ENCODE measurements around the gene CPA1. TPM values are rescaled to one million over a fixed set of nuclear protein-coding genes. Genes with fewer than 3 reads are reported as not detected.

Gene CPA1
- total and polyA plus RNA-seq, 8 donors = 12,124 to 50,686 (median 30,306) TPM

- no peak for TF ChIP-seq CTCF (IDR thresholded peaks at IDR 0.05)
- H3K9me3 ChIP-seq = no peaks in the 10 kb centered on the region
- H3K27me3 ChIP-seq = no peaks in the 10 kb centered on the region
- intact Hi-C loops (cut with DNase I) = no loop called here
- FAIRE-seq (no peak), DNase-seq (no peak), ATAC-seq (no peak)
- H3K4me3 ChIP-seq = no peak overlapping the region
- no peaks in the 10 kb centered on the region for H3K36me3 ChIP-seq
- WGBS, 2 donors = 86 to 89% methylated on average over 3 of the region's 3 CpGs
- no peaks in the 10 kb centered on the region for H3K4me1 ChIP-seq
- H3K27ac ChIP-seq = no peak overlapping the region
Measured at GRCh38 chr7:130423501-130424037, 43.3 kb downstream of the CPA1 start.

- H3K4me1 ChIP-seq = peaks cover 0 to under 1% (median 0%) of the 10 kb centered on the region in 3 donors
- no peaks in the 10 kb centered on the region for H3K27me3 ChIP-seq
- FAIRE-seq (no peak), DNase-seq (no peak), ATAC-seq (no peak)
- WGBS, 2 donors = 68 to 69% methylated on average over 4 of the region's 4 CpGs
- H3K36me3 ChIP-seq = no peaks in the 10 kb centered on the region
- intact Hi-C loops (cut with DNase I) = no loop called here
- H3K9me3 ChIP-seq = no peaks in the 10 kb centered on the region
- TF ChIP-seq CTCF (IDR thresholded peaks at IDR 0.05) = no peak
- H3K27ac ChIP-seq = no peak overlapping the region
- no peak overlapping the region for H3K4me3 ChIP-seq
Measured at GRCh38 chr7:130425796-130426195, 45.5 kb downstream of the CPA1 start.

- no peaks in the 10 kb centered on the region for H3K9me3 ChIP-seq
- no peak overlapping the region for H3K27ac ChIP-seq
- DNase-seq (no peak), FAIRE-seq (no peak), ATAC-seq (no peak)
- no peaks in the 10 kb centered on the region for H3K27me3 ChIP-seq
- 79 to 83% methylated on average over 4 of the region's 4 CpGs for WGBS, 2 donors
- no peak overlapping the region for H3K4me3 ChIP-seq
- peaks cover 0 to 5% (median 0%) of the 10 kb centered on the region in 3 donors for H3K4me1 ChIP-seq
- H3K36me3 ChIP-seq = no peaks in the 10 kb centered on the region
- TF ChIP-seq CTCF (IDR thresholded peaks at IDR 0.05) = no peak
- intact Hi-C loops (cut with DNase I) = no loop called here
Measured at GRCh38 chr7:130426564-130426963, 46.3 kb downstream of the CPA1 start.

GRCh38 chr7:130429019-130429418 lies 48.7 kb downstream of the CPA1 start:
- FAIRE-seq (no peak), DNase-seq (no peak), ATAC-seq (no peak)
- Histone ChIP-seq H3K36me3 (no peaks in the 10 kb centered on the region), H3K9me3 (no peaks in the 10 kb centered on the region), H3K4me1 (peaks cover 0 to 5% (median 0%) of the 10 kb centered on the region in 3 donors), H3K27me3 (no peaks in the 10 kb centered on the region), H3K4me3 (no peak overlapping the region), H3K27ac (no peak overlapping the region)
- intact Hi-C loops (cut with DNase I) = no loop called here
- 85 to 89% methylated on average over 4 of the region's 4 CpGs for WGBS, 2 donors
- TF ChIP-seq CTCF (IDR thresholded peaks at IDR 0.05) = no peak

GRCh38 chr7:130430115-130430514 lies 49.8 kb downstream of the CPA1 start:
- Histone ChIP-seq H3K27ac (no peak overlapping the region), H3K9me3 (no peaks in the 10 kb centered on the region), H3K4me1 (peaks cover 0 to 5% (median 0%) of the 10 kb centered on the region in 3 donors), H3K36me3 (no peaks in the 10 kb centered on the region), H3K4me3 (no peak overlapping the region), H3K27me3 (no peaks in the 10 kb centered on the region)
- TF ChIP-seq CTCF (IDR thresholded peaks at IDR 0.05) = no peak
- no peak for ATAC-seq
- no peak for FAIRE-seq
- no peak for DNase-seq
- intact Hi-C loops (cut with DNase I) = no loop called here
- WGBS, 2 donors = 61 to 70% methylated on average over 1 of the region's 1 CpG

Measured in pancreas (tissue), 10 donors.